Astrocyte (in vitro differentiated cells and primary cell): ENCODE data around the gene ARHGAP12. TPM values are rescaled to one million over a fixed set of nuclear protein-coding genes. Genes with fewer than 3 reads are reported as not detected.

ENCODE experiments used
- DNase-seq: peaks from one replicate; pipeline ENCODE4 v3.0.0-alpha.2; 2010; ENCODE audit warnings: low read depth
- FAIRE-seq: peaks from 2 replicates; lab custom pipeline; 2011; peaks lifted over from hg19 to GRCh38; lab: Jason Lieb, UNC
- H2AFZ ChIP-seq: 2 replicates; pipeline ENCODE4 v1.6.0; 2012; ENCODE audit warnings: low read depth, low read length, inconsistent platforms
- H3K27ac ChIP-seq: 2 replicates; pipeline ENCODE4 v1.5.1; 2011; ENCODE audit warnings: low read depth, low read length, inconsistent platforms
- H3K27me3 ChIP-seq: 2 replicates; pipeline ENCODE4 v1.6.0; 2011; ENCODE audit warnings: low read length, inconsistent platforms; ENCODE audit not compliant: insufficient read depth
- H3K36me3 ChIP-seq: 2 replicates; pipeline ENCODE4 v1.5.1; 2011; ENCODE audit warnings: low read length, inconsistent platforms; ENCODE audit not compliant: insufficient read depth
- H3K4me1 ChIP-seq: 2 replicates; pipeline ENCODE4 v1.5.1; 2011; ENCODE audit warnings: low read length, inconsistent platforms; ENCODE audit not compliant: insufficient read depth
- H3K4me2 ChIP-seq: 2 replicates; pipeline ENCODE4 v1.6.0; 2012; ENCODE audit warnings: low read length, inconsistent platforms
- H3K4me3 ChIP-seq: 2 replicates; pipeline ENCODE4 v1.5.1; 2011; ENCODE audit warnings: low read depth, mild to moderate bottlenecking, low read length, inconsistent platforms; ENCODE audit not compliant: insufficient read depth
- H3K79me2 ChIP-seq: 2 replicates; pipeline ENCODE4 v1.6.0; 2012; ENCODE audit warnings: mild to moderate bottlenecking, low read length, inconsistent platforms; ENCODE audit not compliant: insufficient read depth
- H3K9ac ChIP-seq: 2 replicates; pipeline ENCODE4 v1.6.0; 2012; ENCODE audit warnings: mild to moderate bottlenecking, low read length, inconsistent platforms
- H3K9me3 ChIP-seq: 2 replicates; pipeline ENCODE4 v1.5.1; 2012; ENCODE audit warnings: low read depth, mild to moderate bottlenecking, low read length, inconsistent platforms; ENCODE audit not compliant: insufficient read depth
- H4K20me1 ChIP-seq: 2 replicates; pipeline ENCODE4 v1.6.0; 2012; ENCODE audit warnings: low read length, inconsistent platforms; ENCODE audit not compliant: insufficient read depth
- H3K27ac Mint-ChIP-seq: one replicate; pipeline ENCODE4 v1.8.0; 2021; ENCODE audit warnings: mild to moderate bottlenecking, mixed read lengths; ENCODE audit not compliant: unreplicated experiment
- H3K27me3 Mint-ChIP-seq: one replicate; pipeline ENCODE4 v1.8.0; 2021; ENCODE audit warnings: low read depth, mixed read lengths; ENCODE audit not compliant: unreplicated experiment
- H3K36me3 Mint-ChIP-seq: one replicate; pipeline ENCODE4 v1.8.0; 2021; ENCODE audit warnings: low read depth, mixed read lengths; ENCODE audit not compliant: unreplicated experiment
- H3K4me1 Mint-ChIP-seq: one replicate; pipeline ENCODE4 v1.8.0; 2021; ENCODE audit warnings: low read depth, mixed read lengths; ENCODE audit not compliant: unreplicated experiment
- H3K4me3 Mint-ChIP-seq: one replicate; pipeline ENCODE4 v1.8.0; 2021; ENCODE audit warnings: mild to moderate bottlenecking, moderate library complexity, mixed read lengths; ENCODE audit not compliant: unreplicated experiment
- H3K9me3 Mint-ChIP-seq: one replicate; pipeline ENCODE4 v1.8.0; 2021; ENCODE audit warnings: mild to moderate bottlenecking, mixed read lengths; ENCODE audit not compliant: unreplicated experiment
- CTCF ChIP-seq: IDR thresholded peaks from 2 replicates; pipeline ENCODE4 v1.5.1; 2011; ENCODE audit warnings: low read depth, mild to moderate bottlenecking, inconsistent platforms, low read length, moderate library complexity; ENCODE audit not compliant: insufficient read depth
- EZH2 ChIP-seq: IDR thresholded peaks from 2 replicates; pipeline ENCODE4 v1.6.1; 2012; ENCODE audit warnings: mild to moderate bottlenecking, low read length, inconsistent platforms; ENCODE audit not compliant: insufficient read depth
- total RNA-seq: library from RNA; stranded (reverse); gene quantifications from 2 replicates; pipeline ENCODE4 v1.2.1, GENCODE V29; 2021

Gene ARHGAP12
- total RNA-seq, 1 donor from 2014 or later: 24.9 TPM

- H3K9ac ChIP-seq: peak overlapping the region; percentile 95
- no peaks in the 10 kb centered on the region for H4K20me1 ChIP-seq
- peak overlapping the region; percentile 89 for H3K4me3 ChIP-seq
- H3K27ac Mint-ChIP-seq: peak overlapping the region; percentile 87
- H3K4me1 ChIP-seq: peaks cover 19% of the 10 kb centered on the region
- H3K79me2 ChIP-seq: no peaks in the 10 kb centered on the region
- no peak for TF ChIP-seq EZH2
- no peak for TF ChIP-seq CTCF
- no peaks in the 10 kb centered on the region for H3K36me3 ChIP-seq
- H2AFZ ChIP-seq: peak overlapping the region; percentile 76
- peak overlapping the region; percentile 94 for H3K27ac ChIP-seq
- peaks cover 6% of the 10 kb centered on the region for H3K9me3 Mint-ChIP-seq
- H3K27me3 Mint-ChIP-seq: peaks cover 4% of the 10 kb centered on the region
- H3K4me2 ChIP-seq: peak overlapping the region; percentile 94
- H3K4me3 Mint-ChIP-seq: peak overlapping the region; percentile 93
- peak; percentile 36 for DNase-seq
- FAIRE-seq: no peak
- H3K36me3 Mint-ChIP-seq: no peaks in the 10 kb centered on the region
- H3K27me3 ChIP-seq: no peaks in the 10 kb centered on the region
- H3K9me3 ChIP-seq: no peaks in the 10 kb centered on the region
- H3K4me1 Mint-ChIP-seq: peaks cover 4% of the 10 kb centered on the region
Measured at GRCh38 chr10:31759124-31759798, 169.4 kb downstream of the ARHGAP12 start.

- Mint-ChIP-seq H3K27me3 (peaks cover 4% of the 10 kb centered on the region), H3K4me1 (peaks cover 4% of the 10 kb centered on the region), H3K27ac (no peak overlapping the region), H3K4me3 (peak overlapping the region; percentile 68), H3K9me3 (no peaks in the 10 kb centered on the region), H3K36me3 (no peaks in the 10 kb centered on the region)
- Histone ChIP-seq H3K4me2 (no peak overlapping the region), H3K27me3 (no peaks in the 10 kb centered on the region), H3K36me3 (no peaks in the 10 kb centered on the region), H3K9me3 (no peaks in the 10 kb centered on the region), H2AFZ (no peak overlapping the region), H3K79me2 (no peaks in the 10 kb centered on the region), H4K20me1 (no peaks in the 10 kb centered on the region), H3K9ac (no peak overlapping the region), H3K4me1 (peaks cover 19% of the 10 kb centered on the region), H3K27ac (no peak overlapping the region), H3K4me3 (no peak overlapping the region)
- FAIRE-seq: no peak
- no peak for DNase-seq
- TF ChIP-seq CTCF (no peak), EZH2 (no peak)
Measured at GRCh38 chr10:31758495-31758894, 170.1 kb downstream of the ARHGAP12 start.

- no peak overlapping the region for H3K27ac ChIP-seq
- H4K20me1 ChIP-seq: no peaks in the 10 kb centered on the region
- H3K27me3 ChIP-seq: no peaks in the 10 kb centered on the region
- no peak overlapping the region for H2AFZ ChIP-seq
- no peaks in the 10 kb centered on the region for H3K9me3 Mint-ChIP-seq
- H3K4me1 Mint-ChIP-seq: peaks cover 4% of the 10 kb centered on the region
- H3K27me3 Mint-ChIP-seq: peaks cover 4% of the 10 kb centered on the region
- H3K79me2 ChIP-seq: no peaks in the 10 kb centered on the region
- no peak overlapping the region for H3K4me3 Mint-ChIP-seq
- H3K4me3 ChIP-seq: no peak overlapping the region
- H3K4me1 ChIP-seq: peaks cover 19% of the 10 kb centered on the region
- FAIRE-seq (no peak), DNase-seq (no peak)
- H3K9me3 ChIP-seq: no peaks in the 10 kb centered on the region
- H3K36me3 Mint-ChIP-seq: no peaks in the 10 kb centered on the region
- no peak overlapping the region for H3K4me2 ChIP-seq
- no peak overlapping the region for H3K9ac ChIP-seq
- TF ChIP-seq CTCF (no peak), EZH2 (no peak)
- H3K27ac Mint-ChIP-seq: no peak overlapping the region
- H3K36me3 ChIP-seq: no peaks in the 10 kb centered on the region
Measured at GRCh38 chr10:31757831-31758230, 170.8 kb downstream of the ARHGAP12 start.
